Activated CD8-positive, alpha-beta T cell treated with anti-CD3 and anti-CD28 coated beads, Interleukin-2, amount 10 ng/mL, durations not matched to agents 7 days and 5 days (primary cell): ENCODE results near the gene ZNF350. TPM values are rescaled to one million over a fixed set of nuclear protein-coding genes. Genes with fewer than 3 reads are reported as not detected.
"Not testable (repeated sequence)": the region's sequence is repeated elsewhere in the genome, so short reads cannot be mapped to it uniquely, and the experiment has no call there.

ENCODE experiments used
- ATAC-seq: fragments of 150-1000 bp; cut with Tn5 transposase; one replicate; pipeline ENCODE4 v1.10.0; 2021; ENCODE audit warnings: moderate library complexity
- CTCF ChIA-PET: fragments of 350-600 bp; sonication (Branson Sonifier 250); formaldehyde crosslinking; loops from one replicate; lab custom pipeline; 2021; ENCODE audit warnings: antibody characterized with exemption; lab: Charles Lee
- POLR2A ChIA-PET: fragments of 350-600 bp; sonication (Branson Sonifier 250); formaldehyde crosslinking; loops from one replicate; lab custom pipeline; 2021; ENCODE audit warnings: antibody characterized with exemption; lab: Charles Lee
- DNase-seq: peaks from one replicate; pipeline ENCODE4 v3.0.0-alpha.2; 2020
- H3K27ac Mint-ChIP-seq: one replicate; pipeline ENCODE4 v1.8.0; 2021; ENCODE audit warnings: mild to moderate bottlenecking, mixed read lengths
- H3K27me3 Mint-ChIP-seq: one replicate; pipeline ENCODE4 v1.8.0; 2021; ENCODE audit warnings: low read depth, mixed read lengths
- H3K36me3 Mint-ChIP-seq: one replicate; pipeline ENCODE4 v1.8.0; 2021; ENCODE audit warnings: low read depth, mixed read lengths
- H3K4me1 Mint-ChIP-seq: one replicate; pipeline ENCODE4 v1.8.0; 2021; ENCODE audit warnings: low read depth, mixed read lengths
- H3K4me3 Mint-ChIP-seq: one replicate; pipeline ENCODE4 v1.8.0; 2021; ENCODE audit warnings: mild to moderate bottlenecking, mixed read lengths
- H3K9me3 Mint-ChIP-seq: one replicate; pipeline ENCODE4 v1.8.0; 2022; ENCODE audit warnings: mixed read lengths; ENCODE audit not compliant: insufficient read depth
- total RNA-seq, 2 experiments: library from RNA; stranded (reverse); gene quantifications; one replicate each; pipeline ENCODE4 v1.2.3, GENCODE V29; 2021

ZNF350 gene
- total RNA-seq, 2 experiments from 2014 or later = 11.8 to 13.7 TPM

- H3K4me1 Mint-ChIP-seq = peaks cover 17% of the 10 kb centered on the region
- CTCF ChIA-PET = no interaction called here
- no peak for DNase-seq
- POLR2A ChIA-PET = interaction anchor here (0.8 kb wide), 1 partner anchor 21 kb away, joined by 5 read pairs; the partner anchor contains the start of gene ZNF350
- peaks cover 65% of the 10 kb centered on the region for H3K36me3 Mint-ChIP-seq
- peaks cover 45% of the 10 kb centered on the region for H3K9me3 Mint-ChIP-seq
- peak; percentile 7 for ATAC-seq
- H3K4me3 Mint-ChIP-seq = peak overlapping the region; percentile 93
- peak overlapping the region; percentile 97 for H3K27ac Mint-ChIP-seq
- no peaks in the 10 kb centered on the region for H3K27me3 Mint-ChIP-seq
These were observed 20.8 kb upstream of the ZNF350 start for GRCh38 chr19:52007451-52007805.

DNA sequence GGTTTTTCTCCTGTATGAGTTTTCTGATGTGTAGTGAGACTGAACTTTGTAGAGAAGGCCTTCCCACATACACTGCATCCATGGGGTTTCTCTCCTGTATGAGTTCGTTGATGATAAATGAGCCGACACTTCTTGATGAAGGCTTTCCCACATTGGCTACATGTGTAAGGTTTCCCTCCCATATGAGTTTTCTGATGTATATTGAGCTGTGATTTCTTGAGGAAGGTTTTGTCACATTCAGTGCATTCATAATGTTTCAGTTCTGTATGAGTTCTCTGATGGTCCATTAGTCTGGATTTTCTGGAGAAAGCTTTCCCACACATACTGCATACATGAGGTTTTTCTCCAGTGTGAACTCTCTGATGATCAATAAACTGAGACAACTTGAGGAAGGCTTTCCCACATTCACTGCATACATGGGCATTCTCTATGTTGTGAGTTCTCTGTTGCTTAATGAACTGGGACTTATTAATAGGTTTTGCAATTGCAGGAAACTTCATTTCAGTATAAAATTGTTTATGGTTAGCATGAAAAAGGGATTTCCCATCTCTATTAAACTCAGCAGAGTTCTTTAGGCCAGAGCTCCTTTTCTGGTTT, 7.5 kb upstream of the ZNF350 start:
- no peaks in the 10 kb centered on the region for H3K4me1 Mint-ChIP-seq
- POLR2A ChIA-PET = no interaction called here
- peaks cover 77% of the 10 kb centered on the region for H3K36me3 Mint-ChIP-seq
- no peaks in the 10 kb centered on the region for H3K27me3 Mint-ChIP-seq
- DNase-seq (no peak), ATAC-seq (no peak)
- no peak overlapping the region for H3K4me3 Mint-ChIP-seq
- CTCF ChIA-PET = no interaction called here
- no peak overlapping the region for H3K27ac Mint-ChIP-seq
- peaks cover 72% of the 10 kb centered on the region for H3K9me3 Mint-ChIP-seq

GRCh38 chr19:51993422-51993821, 6.8 kb upstream of the ZNF350 start:
- no peaks in the 10 kb centered on the region for H3K27me3 Mint-ChIP-seq
- peaks cover 77% of the 10 kb centered on the region for H3K36me3 Mint-ChIP-seq
- no peak for DNase-seq
- H3K27ac Mint-ChIP-seq = no peak overlapping the region
- no peak overlapping the region for H3K4me3 Mint-ChIP-seq
- no peak for ATAC-seq
- H3K4me1 Mint-ChIP-seq = no peaks in the 10 kb centered on the region
- CTCF ChIA-PET = no interaction called here
- peaks cover 77% of the 10 kb centered on the region for H3K9me3 Mint-ChIP-seq
- POLR2A ChIA-PET = no interaction called here

- ATAC-seq = no peak
- peaks cover 62% of the 10 kb centered on the region for H3K9me3 Mint-ChIP-seq
- no peaks in the 10 kb centered on the region for H3K27me3 Mint-ChIP-seq
These were observed 3.3 kb downstream of the ZNF350 start for GRCh38 chr19:51983361-51983760.

DNA sequence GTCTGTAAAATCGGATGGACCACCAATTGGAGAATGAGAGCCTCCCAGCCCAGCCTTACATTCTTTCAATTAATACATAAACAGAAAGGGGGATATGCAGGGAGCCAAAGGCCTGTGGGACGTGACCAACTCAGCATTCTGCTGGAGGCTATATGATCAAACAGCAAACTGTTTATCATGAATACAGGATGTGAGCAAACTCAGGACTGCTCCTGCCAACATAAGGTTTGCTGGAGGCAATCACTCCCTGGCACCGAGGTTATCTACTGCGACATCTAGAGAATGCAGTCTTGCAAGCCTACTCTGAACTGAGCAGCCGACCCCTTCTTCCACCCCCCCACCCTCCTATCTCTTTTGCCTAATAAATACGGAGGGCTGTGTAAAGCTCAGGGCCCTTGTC, 5.7 kb downstream of the ZNF350 start:
- peaks cover 61% of the 10 kb centered on the region for H3K9me3 Mint-ChIP-seq
- H3K4me3 Mint-ChIP-seq, H3K27me3 Mint-ChIP-seq, POLR2A ChIA-PET, H3K27ac Mint-ChIP-seq, DNase-seq, CTCF ChIA-PET, ATAC-seq: not testable (repeated sequence)
- H3K4me1 Mint-ChIP-seq = peaks cover 13% of the 10 kb centered on the region
- H3K36me3 Mint-ChIP-seq = peaks cover 78% of the 10 kb centered on the region

More at GRCh38 chr19:51983361-51983760, 3.3 kb downstream of the ZNF350 start:
- H3K4me1 Mint-ChIP-seq = peaks cover 22% of the 10 kb centered on the region
- no peak for DNase-seq
- ChIA-PET CTCF (no interaction called here), POLR2A (no interaction called here)
- H3K36me3 Mint-ChIP-seq = peaks cover 74% of the 10 kb centered on the region
- H3K4me3 Mint-ChIP-seq = no peak overlapping the region
- no peak overlapping the region for H3K27ac Mint-ChIP-seq

DNA sequence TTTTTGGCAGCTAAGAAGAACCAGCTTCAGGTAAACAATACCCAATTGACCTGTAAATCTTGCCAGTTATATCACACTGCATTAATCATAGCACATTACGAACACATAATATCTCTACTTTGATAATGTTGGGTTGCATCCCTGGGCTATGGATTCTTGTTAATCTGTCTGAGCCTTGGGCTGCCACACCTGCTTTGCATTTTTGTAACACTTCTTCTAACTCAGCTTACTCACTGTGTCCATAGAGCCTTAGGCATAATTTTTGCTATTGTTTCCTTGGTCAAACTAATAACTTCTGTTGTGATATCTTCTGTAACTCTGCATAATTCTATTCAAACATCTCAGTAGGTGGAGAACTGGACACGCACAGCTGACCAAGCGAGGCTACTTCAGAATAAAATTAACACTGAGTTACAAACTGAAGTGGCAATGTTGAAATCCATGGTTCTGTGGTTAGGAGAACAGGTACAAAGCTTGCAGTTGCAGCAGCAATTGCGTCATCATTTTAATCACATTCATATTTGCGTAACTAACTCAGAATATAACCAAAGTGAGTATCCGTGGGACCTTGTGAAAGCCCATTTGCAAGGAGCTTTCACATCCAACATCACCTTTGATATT, 6.4 kb downstream of the ZNF350 start:
- ChIA-PET CTCF (no interaction called here), POLR2A (no interaction called here)
- DNase-seq (no peak), ATAC-seq (no peak)
- Mint-ChIP-seq H3K27me3 (no peaks in the 10 kb centered on the region), H3K27ac (no peak overlapping the region), H3K36me3 (peaks cover 74% of the 10 kb centered on the region), H3K9me3 (peaks cover 59% of the 10 kb centered on the region), H3K4me1 (peaks cover 10% of the 10 kb centered on the region), H3K4me3 (no peak overlapping the region)

- no peak overlapping the region for H3K4me3 Mint-ChIP-seq
- no peaks in the 10 kb centered on the region for H3K27me3 Mint-ChIP-seq
- H3K36me3 Mint-ChIP-seq = peaks cover 81% of the 10 kb centered on the region
- no peak for DNase-seq
- POLR2A ChIA-PET = no interaction called here
- H3K27ac Mint-ChIP-seq = no peak overlapping the region
- CTCF ChIA-PET = no interaction called here
- H3K9me3 Mint-ChIP-seq = peaks cover 65% of the 10 kb centered on the region
- no peak for ATAC-seq
- H3K4me1 Mint-ChIP-seq = peaks cover 8% of the 10 kb centered on the region
These were observed 7.8 kb downstream of the ZNF350 start for GRCh38 chr19:51978882-51979281.

- ChIA-PET POLR2A (interaction anchor here (0.6 kb wide), 1 partner anchor 129 kb away, joined by 5 read pairs; no protein-coding TSS in a partner anchor), CTCF (no interaction called here)
- DNase-seq (no peak), ATAC-seq (no peak)
- Mint-ChIP-seq H3K9me3 (peaks cover 68% of the 10 kb centered on the region), H3K36me3 (peaks cover 82% of the 10 kb centered on the region), H3K27me3 (no peaks in the 10 kb centered on the region), H3K27ac (no peak overlapping the region), H3K4me3 (no peak overlapping the region), H3K4me1 (peaks cover 8% of the 10 kb centered on the region)
These were observed 9.3 kb downstream of the ZNF350 start for GRCh38 chr19:51977346-51977745.

DNA sequence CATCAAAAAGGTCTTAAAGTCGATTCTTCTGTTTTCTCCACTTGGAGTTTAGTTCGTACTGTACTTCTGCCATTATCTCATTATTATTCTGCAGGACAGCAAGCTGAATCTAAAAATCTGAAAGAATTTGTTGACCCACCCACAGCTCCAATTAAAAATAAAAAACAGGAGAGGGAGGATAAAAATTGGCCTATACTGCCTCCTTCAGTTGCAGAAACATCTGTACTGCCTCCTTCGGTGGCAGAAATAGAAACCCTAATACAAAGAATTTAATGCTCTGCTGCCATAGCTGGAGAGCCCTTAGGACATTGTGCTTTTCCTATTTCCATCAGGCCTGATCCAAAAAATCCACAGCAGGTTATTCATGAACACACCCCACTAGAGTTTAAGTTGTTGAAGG, 9.8 kb downstream of the ZNF350 start:
- peaks cover 86% of the 10 kb centered on the region for H3K36me3 Mint-ChIP-seq
- DNase-seq = no peak
- ChIA-PET CTCF (no interaction called here), POLR2A (interaction anchor here (0.6 kb wide), 1 partner anchor 130 kb away, joined by 5 read pairs; no protein-coding TSS in a partner anchor)
- no peak for ATAC-seq
- peaks cover 8% of the 10 kb centered on the region for H3K4me1 Mint-ChIP-seq
- no peak overlapping the region for H3K27ac Mint-ChIP-seq
- no peaks in the 10 kb centered on the region for H3K27me3 Mint-ChIP-seq
- H3K4me3 Mint-ChIP-seq = no peak overlapping the region
- H3K9me3 Mint-ChIP-seq = peaks cover 70% of the 10 kb centered on the region

- H3K27ac Mint-ChIP-seq, H3K4me3 Mint-ChIP-seq, ATAC-seq, POLR2A ChIA-PET, H3K27me3 Mint-ChIP-seq, CTCF ChIA-PET, H3K4me1 Mint-ChIP-seq, DNase-seq: not testable (repeated sequence)
- H3K9me3 Mint-ChIP-seq = peaks cover 72% of the 10 kb centered on the region
- peaks cover 87% of the 10 kb centered on the region for H3K36me3 Mint-ChIP-seq
These were observed 10.9 kb downstream of the ZNF350 start for GRCh38 chr19:51975787-51976186.

- H3K4me1 Mint-ChIP-seq = no peaks in the 10 kb centered on the region
- DNase-seq (no peak), ATAC-seq (no peak)
- H3K4me3 Mint-ChIP-seq = no peak overlapping the region
- peaks cover 80% of the 10 kb centered on the region for H3K36me3 Mint-ChIP-seq
- H3K27ac Mint-ChIP-seq = no peak overlapping the region
- ChIA-PET POLR2A (no interaction called here), CTCF (no interaction called here)
- peaks cover 60% of the 10 kb centered on the region for H3K9me3 Mint-ChIP-seq
- H3K27me3 Mint-ChIP-seq = no peaks in the 10 kb centered on the region
These were observed 15.0 kb downstream of the ZNF350 start for GRCh38 chr19:51971624-51972023.

GRCh38 chr19:51970718-51971117, 15.9 kb downstream of the ZNF350 start:
- H3K27ac Mint-ChIP-seq = no peak overlapping the region
- H3K27me3 Mint-ChIP-seq = no peaks in the 10 kb centered on the region
- POLR2A ChIA-PET = no interaction called here
- no peaks in the 10 kb centered on the region for H3K4me1 Mint-ChIP-seq
- peaks cover 63% of the 10 kb centered on the region for H3K9me3 Mint-ChIP-seq
- DNase-seq (no peak), ATAC-seq (no peak)
- CTCF ChIA-PET = no interaction called here
- peaks cover 83% of the 10 kb centered on the region for H3K36me3 Mint-ChIP-seq
- no peak overlapping the region for H3K4me3 Mint-ChIP-seq
